ENCODE data around the gene CKS2. TPM values are rescaled to one million over a fixed set of nuclear protein-coding genes. Genes with fewer than 3 reads are reported as not detected.
"Not testable (repeated sequence)": the region's sequence is repeated elsewhere in the genome, so short reads cannot be mapped to it uniquely, and the experiment has no call there.

CKS2 gene
- total RNA-seq = 1 to 10 TPM; 4.2 to 8.6 TPM
- long read RNA-seq = 0 reads

GRCh38 chr9:89310475-89311345 lies at the start of gene CKS2:
CKS2 (plus strand) TSS chr9:89311195; CDS start chr9:89311293, 98 bp downstream.
- intact Hi-C loops (cut with DNase I) = no loop called here
- ATAC-seq (peak; percentile 97), DNase-seq (peak; percentile 100)

GRCh38 chr9:89273528-89274279 lies 37.3 kb upstream of the CKS2 start:
- ATAC-seq (no peak), DNase-seq (no peak)
- intact Hi-C loops (cut with DNase I) = loop anchor here in 1 of 2 donors (10.0 kb wide), 1 partner anchor 679 kb away; no protein-coding TSS in a partner anchor

GRCh38 chr9:89274838-89275237 lies 36.2 kb upstream of the CKS2 start:
- DNase-seq (no peak), ATAC-seq (no peak)
- intact Hi-C loops (cut with DNase I) = loop anchor here in 1 of 2 donors (10.0 kb wide), 1 partner anchor 680 kb away; no protein-coding TSS in a partner anchor

GRCh38 chr9:89276040-89276439 lies 35.0 kb upstream of the CKS2 start:
- not testable (repeated sequence) for ATAC-seq, DNase-seq
- intact Hi-C loops (cut with DNase I) = loop anchor here in 1 of 2 donors (10.0 kb wide), 1 partner anchor 681 kb away; no protein-coding TSS in a partner anchor

- DNase-seq (no peak), ATAC-seq (no peak)
- intact Hi-C loops (cut with DNase I) = loop anchor here in 1 of 2 donors (10.0 kb wide), 1 partner anchor 682 kb away; no protein-coding TSS in a partner anchor
These were observed 34.0 kb upstream of the CKS2 start for GRCh38 chr9:89277043-89277442.

- no peak for DNase-seq
- peak in 1 of 2 donors; percentile 57 for ATAC-seq
- intact Hi-C loops (cut with DNase I) = loop anchor here in 1 of 2 donors (10.0 kb wide), 1 partner anchor 683 kb away; no protein-coding TSS in a partner anchor
These were observed 33.5 kb upstream of the CKS2 start for GRCh38 chr9:89277454-89277853.

GRCh38 chr9:89278551-89278950 lies 32.4 kb upstream of the CKS2 start:
- intact Hi-C loops (cut with DNase I) = loop anchor here in 1 of 2 donors (10.0 kb wide), 1 partner anchor 684 kb away; no protein-coding TSS in a partner anchor
- no peak for ATAC-seq
- DNase-seq = no peak

GRCh38 chr9:89278997-89279739 lies 31.8 kb upstream of the CKS2 start:
- ATAC-seq (peak in 1 of 2 donors; percentile 24), DNase-seq (no peak)
- intact Hi-C loops (cut with DNase I) = loop anchor here in 1 of 2 donors (10.0 kb wide), 1 partner anchor 684 kb away; no protein-coding TSS in a partner anchor

- ATAC-seq = no peak
- intact Hi-C loops (cut with DNase I) = loop anchor here in 1 of 2 donors (10.0 kb wide), 1 partner anchor 246 kb away; no protein-coding TSS in a partner anchor
- DNase-seq = no peak
These were observed 29.9 kb upstream of the CKS2 start for GRCh38 chr9:89281106-89281505.

- DNase-seq (peak; percentile 38), ATAC-seq (peak; percentile 62 to 76)
- intact Hi-C loops (cut with DNase I) = loop anchor here in 1 of 2 donors (10.0 kb wide), 1 partner anchor 248 kb away; no protein-coding TSS in a partner anchor
These were observed 28.6 kb upstream of the CKS2 start for GRCh38 chr9:89282248-89282968.

- intact Hi-C loops (cut with DNase I) = loop anchor here in 1 of 2 donors (10.0 kb wide), 1 partner anchor 249 kb away; no protein-coding TSS in a partner anchor
- DNase-seq (no peak), ATAC-seq (no peak)
These were observed 26.9 kb upstream of the CKS2 start for GRCh38 chr9:89284076-89284475.

GRCh38 chr9:89291741-89292140 lies 19.3 kb upstream of the CKS2 start:
- intact Hi-C loops (cut with DNase I) = no loop called here
- DNase-seq = no peak
- ATAC-seq = no peak

GRCh38 chr9:89293014-89293413 lies 18.0 kb upstream of the CKS2 start:
- intact Hi-C loops (cut with DNase I) = no loop called here
- ATAC-seq (no peak), DNase-seq (no peak)

- intact Hi-C loops (cut with DNase I) = no loop called here
- ATAC-seq = no peak
- no peak for DNase-seq
These were observed 15.6 kb upstream of the CKS2 start for GRCh38 chr9:89295400-89295799.

GRCh38 chr9:89301996-89302395 lies 9.0 kb upstream of the CKS2 start:
- DNase-seq; ATAC-seq; intact Hi-C loops (cut with DNase I): not testable (repeated sequence)

GRCh38 chr9:89304020-89304833 lies 6.8 kb upstream of the CKS2 start:
- DNase-seq (no peak), ATAC-seq (no peak)
- intact Hi-C loops (cut with DNase I) = no loop called here

- no peak for DNase-seq
- ATAC-seq = no peak
- intact Hi-C loops (cut with DNase I) = no loop called here
These were observed 6.2 kb upstream of the CKS2 start for GRCh38 chr9:89304834-89305188.

Measured in left cardiac atrium (tissue), 4 donors.